ENCODE measurements around the gene HSD17B12.

The HSD17B12 gene

DNA sequence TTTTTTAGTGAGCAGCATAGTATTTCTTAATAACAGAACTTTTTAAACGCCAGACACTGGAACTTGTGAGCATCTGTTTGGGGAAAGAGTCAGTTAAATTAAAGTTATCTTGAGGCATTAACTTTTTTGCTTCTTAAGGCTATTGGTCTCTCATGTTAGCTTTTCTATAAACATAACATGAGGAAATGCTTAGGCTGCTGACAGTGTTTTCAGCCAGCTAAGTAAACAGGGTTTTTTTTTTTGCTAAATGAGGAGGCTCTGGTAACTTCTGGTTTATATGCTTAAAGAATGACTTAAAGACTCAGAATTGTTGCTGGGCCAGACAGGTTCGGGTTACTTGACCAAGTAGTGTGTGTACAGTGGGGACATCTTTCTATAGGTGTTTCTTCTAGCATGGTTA lies 104.3 kb downstream of the HSD17B12 start:
- TF ChIP-seq ZFX (IDR thresholded peaks at IDR 0.05; ENCODE audit: borderline replicate concordance) (no peak), CTCF (IDR thresholded peaks at IDR 0.05) (no peak)
- H3K27ac ChIP-seq = no peak overlapping the region

DNA sequence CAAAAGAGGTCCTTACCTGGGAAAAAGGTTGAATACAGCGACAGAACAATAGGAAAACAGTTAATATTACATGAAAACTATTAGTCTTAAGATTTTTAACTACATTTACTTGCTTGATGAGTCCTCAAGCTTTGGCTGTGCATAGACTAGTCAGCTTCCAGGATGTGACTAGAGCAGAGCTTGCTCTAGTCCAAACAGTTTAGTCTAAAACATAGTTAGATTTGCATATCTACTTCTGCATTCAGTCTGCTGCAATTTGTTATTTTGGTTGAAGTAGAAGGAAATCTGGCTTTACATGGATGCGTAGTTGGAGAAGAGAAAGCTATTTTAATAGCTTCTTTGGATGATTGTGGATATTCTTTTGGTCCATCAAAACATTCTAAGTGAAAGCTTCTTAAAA lies 104.8 kb downstream of the HSD17B12 start:
- no peak overlapping the region for H3K27ac ChIP-seq
- TF ChIP-seq CTCF (IDR thresholded peaks at IDR 0.05) (no peak), ZFX (IDR thresholded peaks at IDR 0.05; ENCODE audit: borderline replicate concordance) (no peak)

DNA sequence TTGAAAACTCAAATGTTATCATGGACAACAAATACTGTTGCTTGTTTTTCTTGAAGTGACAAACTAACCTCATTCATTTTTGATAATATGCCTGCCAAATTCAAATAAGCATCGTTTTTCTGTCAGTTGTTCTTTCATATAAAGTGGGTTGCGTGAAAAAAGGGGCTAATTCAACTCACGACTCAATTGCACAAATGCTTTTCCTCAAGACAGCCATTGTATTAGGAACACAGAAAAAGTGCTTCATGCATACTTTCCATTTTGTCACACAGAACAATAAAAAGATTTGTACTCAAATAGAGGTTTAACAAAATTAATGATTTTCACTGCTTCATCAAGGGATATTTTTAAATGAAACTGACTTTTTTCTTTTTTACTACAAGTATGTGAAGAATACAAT lies 105.5 kb downstream of the HSD17B12 start:
- TF ChIP-seq ZFX (IDR thresholded peaks at IDR 0.05; ENCODE audit: borderline replicate concordance) = no peak
- no peak for TF ChIP-seq CTCF (IDR thresholded peaks at IDR 0.05)
- no peak overlapping the region for H3K27ac ChIP-seq

DNA sequence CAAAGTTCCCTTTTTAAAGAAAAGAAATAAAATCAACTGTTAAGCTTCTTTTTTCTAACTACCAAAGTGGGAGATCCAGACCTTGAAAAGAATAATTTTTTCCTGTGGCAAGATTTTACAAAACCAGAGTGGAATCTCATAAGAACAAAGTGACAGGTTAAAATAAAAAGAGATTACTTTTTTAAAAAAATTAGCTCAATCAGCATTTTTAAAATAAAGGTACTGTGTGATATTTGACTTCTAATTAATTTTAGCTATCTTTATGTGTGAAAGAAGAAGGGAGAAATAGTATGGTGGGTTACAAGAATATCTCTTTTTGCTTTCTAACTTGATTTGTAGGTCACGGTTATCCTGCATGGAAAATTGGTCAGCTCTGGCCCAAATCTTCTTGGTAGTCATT lies 107.3 kb downstream of the HSD17B12 start:
- no peak overlapping the region for H3K27ac ChIP-seq
- TF ChIP-seq CTCF (IDR thresholded peaks at IDR 0.05) = no peak

- no peak overlapping the region for H3K27ac ChIP-seq
- no peak for TF ChIP-seq ZFX (IDR thresholded peaks at IDR 0.05; ENCODE audit: borderline replicate concordance)
Observed at GRCh38 chr11:43788421-43788820, 107.9 kb downstream of the HSD17B12 start.

DNA sequence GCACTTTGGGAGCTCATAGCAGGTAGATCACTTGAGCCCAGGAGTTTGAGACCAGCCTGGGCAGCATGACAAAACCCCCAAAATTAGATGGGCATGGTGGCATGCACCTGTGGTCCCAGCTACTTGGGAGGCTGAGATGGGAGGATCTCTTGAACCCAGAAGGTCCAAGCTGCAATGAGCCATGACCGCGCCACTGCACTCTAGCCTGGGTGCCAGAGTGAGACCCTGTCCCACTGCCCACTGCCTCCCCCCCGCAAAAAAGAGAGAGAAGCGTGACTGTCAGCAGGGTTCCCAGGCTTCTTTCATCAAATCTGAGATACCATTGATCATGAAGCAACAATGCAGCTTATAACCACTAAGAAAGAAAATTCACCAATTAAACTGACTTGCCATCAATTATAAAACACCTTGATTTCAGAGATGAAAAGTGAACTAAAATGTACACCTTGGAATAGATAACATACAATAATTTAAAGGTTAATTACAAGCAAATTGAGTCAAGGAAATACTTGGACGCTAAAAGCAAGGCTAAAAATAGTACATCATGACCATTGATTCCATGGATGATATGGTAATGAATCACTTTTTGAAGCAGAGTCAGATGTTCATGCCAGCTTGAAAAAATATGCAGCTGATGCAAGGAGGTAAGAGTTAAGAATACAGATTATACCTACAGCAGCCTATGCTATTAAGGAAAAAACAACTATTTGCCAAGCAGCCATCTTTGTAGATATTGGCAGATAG lies 109.3 kb downstream of the HSD17B12 start:
- TF ChIP-seq ZFX (IDR thresholded peaks at IDR 0.05; ENCODE audit: borderline replicate concordance) (no peak), CTCF (IDR thresholded peaks at IDR 0.05) (no peak)

GRCh38 chr11:43790444-43790794 lies 109.9 kb downstream of the HSD17B12 start:
- no peak overlapping the region for H3K27ac ChIP-seq
- TF ChIP-seq CTCF (IDR thresholded peaks at IDR 0.05) = no peak
- TF ChIP-seq ZFX (IDR thresholded peaks at IDR 0.05; ENCODE audit: borderline replicate concordance) = no peak

More for the DNA sequence above, 109.3 kb downstream of the HSD17B12 start:
- H3K27ac ChIP-seq = no peak overlapping the region

GRCh38 chr11:43797337-43797736 lies 116.8 kb downstream of the HSD17B12 start:
- H3K27ac ChIP-seq = no peak overlapping the region
- TF ChIP-seq ZFX (IDR thresholded peaks at IDR 0.05; ENCODE audit: borderline replicate concordance) (no peak), CTCF (IDR thresholded peaks at IDR 0.05) (no peak)
